Fibroblast of skin of right quadriceps (primary cell): ENCODE data around the gene PSMD6.

ENCODE experiments used
- DNase-seq: peaks from one replicate; pipeline ENCODE4 v3.0.0-alpha.2; 2013

The PSMD6 gene

GRCh38 chr3:64042952-64043351, 19.7 kb upstream of the PSMD6 start:
- DNase-seq = no peak

DNA sequence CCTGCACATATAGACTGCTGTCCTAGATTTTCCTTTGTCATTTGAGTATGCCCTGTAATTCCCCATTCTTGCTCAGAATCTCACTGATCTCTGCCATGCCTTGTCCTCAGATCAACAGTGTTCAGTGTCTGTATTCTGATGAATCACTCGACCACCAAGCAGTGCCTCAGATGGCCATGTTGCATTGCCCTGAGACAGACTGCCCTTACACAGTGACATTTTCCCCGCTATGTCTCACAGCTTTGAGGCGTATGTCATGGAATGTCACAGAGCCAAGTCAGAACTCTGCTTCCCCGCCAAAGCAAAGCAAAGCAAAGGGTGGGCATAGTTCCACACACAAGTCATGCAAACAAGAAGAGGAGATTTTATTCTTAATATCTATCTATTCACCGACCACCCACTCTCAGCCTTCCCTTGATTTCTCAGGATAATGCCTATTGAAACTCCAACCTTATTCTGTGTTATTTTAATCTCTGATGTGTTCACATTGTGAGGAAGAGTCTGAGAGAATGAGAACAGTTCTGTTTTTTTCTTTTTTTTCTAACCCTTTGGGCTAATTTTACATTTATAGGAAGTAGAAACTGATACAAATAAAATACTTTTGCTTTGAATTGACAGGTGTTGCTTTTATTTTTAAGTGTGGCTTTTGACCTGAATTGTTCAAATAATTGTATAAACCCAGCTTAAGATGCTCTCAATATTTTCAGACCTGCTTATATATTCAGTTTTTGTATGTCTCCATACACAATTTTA, 16.9 kb upstream of the PSMD6 start:
- DNase-seq = peak; percentile 39

- DNase-seq = no peak
Measured at GRCh38 chr3:64039332-64039731, 16.0 kb upstream of the PSMD6 start.

GRCh38 chr3:64038253-64038767, 15.0 kb upstream of the PSMD6 start:
- DNase-seq = no peak

DNA sequence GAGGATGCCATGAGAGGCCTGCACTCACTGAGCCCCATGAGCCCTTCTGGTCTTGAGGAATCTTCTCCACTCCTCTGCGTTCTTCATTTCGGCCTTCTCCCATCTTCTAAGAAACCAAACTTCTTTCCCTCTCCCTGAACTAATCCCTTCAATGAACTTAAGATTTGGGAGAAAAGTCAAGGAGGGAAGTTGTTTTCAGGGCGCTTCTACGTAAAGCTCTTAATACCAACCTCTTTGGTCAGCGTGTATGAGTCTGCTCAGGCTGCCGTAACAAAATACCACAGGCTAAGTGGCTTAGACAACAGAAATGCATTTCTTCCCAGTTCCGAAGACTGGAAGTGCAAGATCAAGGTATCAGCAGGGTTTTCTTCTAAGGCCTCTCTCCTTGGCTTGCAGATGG, 13.8 kb upstream of the PSMD6 start:
- no peak for DNase-seq

GRCh38 chr3:64033069-64033468, 9.8 kb upstream of the PSMD6 start:
- no peak for DNase-seq

- DNase-seq = peak; percentile 51
Measured at GRCh38 chr3:64031540-64032508, 8.5 kb upstream of the PSMD6 start.

DNA sequence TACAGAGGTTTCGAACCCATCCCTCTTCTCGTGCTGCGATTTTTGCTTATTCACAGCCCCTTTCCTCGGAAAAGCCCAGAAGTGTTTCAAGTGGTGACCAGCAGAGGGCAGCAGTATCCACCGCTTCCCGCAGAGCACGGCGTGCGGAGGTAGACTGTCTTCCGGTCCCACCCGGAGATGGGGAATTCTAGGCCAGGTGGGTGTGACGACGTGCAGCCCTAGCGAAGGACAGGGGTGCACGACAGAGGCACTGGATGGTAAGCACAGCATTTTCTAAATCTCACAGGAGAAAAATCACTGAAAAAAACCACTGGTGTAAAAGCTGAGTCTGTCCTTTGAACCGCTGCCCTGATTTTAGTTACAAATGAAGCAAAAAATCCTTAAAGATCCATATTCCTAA, 7.4 kb upstream of the PSMD6 start:
- peak; percentile 54 for DNase-seq

DNA sequence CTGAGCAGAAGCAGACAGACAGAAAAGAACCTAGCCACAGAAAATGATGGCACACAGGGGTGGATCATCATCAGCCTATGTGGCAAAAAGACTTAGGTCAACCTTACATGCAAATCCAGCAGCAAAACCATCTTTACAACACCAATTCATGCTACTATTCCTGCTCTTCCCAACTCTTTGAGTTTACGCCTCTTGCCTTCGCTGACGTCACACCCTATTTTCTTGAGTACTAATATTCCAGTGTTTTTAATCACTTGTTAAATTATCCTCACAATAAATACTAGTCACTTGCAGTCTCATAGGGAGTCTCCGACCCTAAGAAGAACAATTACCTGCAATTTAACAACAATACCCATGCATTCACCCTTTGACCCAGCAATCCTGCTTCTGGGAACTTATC, 6.0 kb upstream of the PSMD6 start:
- no peak for DNase-seq

- DNase-seq = no peak
Measured at GRCh38 chr3:64028754-64029153, 5.5 kb upstream of the PSMD6 start.

- DNase-seq = no peak
Measured at GRCh38 chr3:64027658-64028057, 4.4 kb upstream of the PSMD6 start.

DNA sequence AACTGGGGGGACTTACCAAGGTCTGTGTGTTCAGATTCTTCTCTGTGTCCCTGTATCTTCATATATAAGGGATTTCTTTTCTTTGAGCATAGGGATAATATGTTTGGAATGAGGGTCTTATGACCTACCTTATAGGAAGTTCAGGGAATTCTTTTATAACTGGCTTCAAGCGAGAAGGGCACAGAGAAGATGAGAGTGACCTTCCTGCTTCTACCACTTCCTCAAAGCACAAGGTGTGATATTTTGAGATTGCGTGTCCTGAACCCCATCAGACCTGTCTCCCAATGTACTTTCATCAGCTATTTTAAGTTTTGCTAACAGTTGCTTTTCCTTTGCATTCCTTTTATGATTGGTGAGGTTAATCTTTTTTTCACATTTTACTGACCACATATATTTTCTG, 3.1 kb upstream of the PSMD6 start:
- DNase-seq = no peak

- no peak for DNase-seq
Measured at GRCh38 chr3:64023861-64024223, 548 bp upstream of the PSMD6 start.

GRCh38 chr3:64022451-64023186, 675 bp downstream of the PSMD6 start:
- no peak for DNase-seq

DNA sequence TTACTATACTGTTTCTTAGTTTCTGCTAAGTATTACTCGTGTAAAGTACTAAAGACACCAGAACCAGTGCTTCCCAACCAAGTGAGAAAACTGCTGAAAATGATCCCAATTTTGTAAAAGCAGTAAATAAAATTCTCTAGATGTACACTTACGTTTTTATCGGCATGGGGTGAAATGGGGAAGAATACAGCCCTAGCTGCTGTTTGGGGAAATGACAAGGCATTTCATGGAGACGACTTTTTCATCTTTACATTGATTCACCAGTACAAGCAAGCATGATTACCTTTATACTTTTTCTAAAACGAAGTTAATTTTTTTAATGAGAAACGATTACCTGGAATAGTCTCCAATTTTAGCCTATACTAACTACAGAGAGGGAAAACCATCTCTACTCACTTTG, 1.4 kb downstream of the PSMD6 start:
- no peak for DNase-seq

DNA sequence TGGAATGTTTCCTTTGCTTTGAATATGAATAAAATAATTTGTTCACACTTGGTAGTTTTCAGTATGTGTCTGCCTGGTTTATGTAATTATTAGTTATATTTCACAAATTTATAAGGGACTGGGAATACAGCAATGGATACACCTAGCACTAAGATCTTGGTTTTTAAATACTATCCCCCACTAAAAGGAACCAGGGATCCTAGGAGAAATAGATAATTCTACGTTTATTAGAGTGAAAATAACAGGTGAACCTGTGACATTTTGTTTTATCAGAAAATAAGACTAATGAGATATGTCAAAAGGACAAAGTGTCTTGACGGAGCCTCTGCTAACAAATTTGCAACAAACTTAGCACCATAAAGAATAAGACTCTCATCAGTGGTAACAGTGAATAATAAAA, 3.4 kb downstream of the PSMD6 start:
- DNase-seq = no peak

- no peak for DNase-seq
Measured at GRCh38 chr3:64019271-64019670, 4.0 kb downstream of the PSMD6 start.

GRCh38 chr3:64016941-64017620, 6.2 kb downstream of the PSMD6 start:
- no peak for DNase-seq

GRCh38 chr3:64011685-64012084, 11.6 kb downstream of the PSMD6 start:
- peak; percentile 31 for DNase-seq

GRCh38 chr3:64010199-64010598, 13.1 kb downstream of the PSMD6 start:
- DNase-seq = no peak

DNA sequence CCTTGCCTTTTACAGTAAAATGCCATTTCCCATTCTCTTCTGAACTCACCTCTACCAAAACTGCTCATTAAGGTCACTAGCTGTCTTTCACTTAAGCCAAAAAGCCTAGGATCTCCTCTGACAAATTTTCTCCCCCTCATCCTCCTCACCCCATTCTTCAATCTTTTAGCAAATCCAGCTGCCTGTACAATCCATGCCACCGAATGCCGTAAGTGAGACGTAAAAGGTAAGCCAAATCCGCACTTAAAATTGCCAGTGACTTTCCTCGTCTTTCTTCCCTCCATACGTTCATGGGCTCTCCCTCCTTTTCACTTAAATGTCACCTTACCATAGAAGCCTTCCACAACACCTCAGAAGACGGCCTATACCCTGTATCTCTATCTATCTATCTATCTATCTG, 13.8 kb downstream of the PSMD6 start:
- no peak for DNase-seq

DNA sequence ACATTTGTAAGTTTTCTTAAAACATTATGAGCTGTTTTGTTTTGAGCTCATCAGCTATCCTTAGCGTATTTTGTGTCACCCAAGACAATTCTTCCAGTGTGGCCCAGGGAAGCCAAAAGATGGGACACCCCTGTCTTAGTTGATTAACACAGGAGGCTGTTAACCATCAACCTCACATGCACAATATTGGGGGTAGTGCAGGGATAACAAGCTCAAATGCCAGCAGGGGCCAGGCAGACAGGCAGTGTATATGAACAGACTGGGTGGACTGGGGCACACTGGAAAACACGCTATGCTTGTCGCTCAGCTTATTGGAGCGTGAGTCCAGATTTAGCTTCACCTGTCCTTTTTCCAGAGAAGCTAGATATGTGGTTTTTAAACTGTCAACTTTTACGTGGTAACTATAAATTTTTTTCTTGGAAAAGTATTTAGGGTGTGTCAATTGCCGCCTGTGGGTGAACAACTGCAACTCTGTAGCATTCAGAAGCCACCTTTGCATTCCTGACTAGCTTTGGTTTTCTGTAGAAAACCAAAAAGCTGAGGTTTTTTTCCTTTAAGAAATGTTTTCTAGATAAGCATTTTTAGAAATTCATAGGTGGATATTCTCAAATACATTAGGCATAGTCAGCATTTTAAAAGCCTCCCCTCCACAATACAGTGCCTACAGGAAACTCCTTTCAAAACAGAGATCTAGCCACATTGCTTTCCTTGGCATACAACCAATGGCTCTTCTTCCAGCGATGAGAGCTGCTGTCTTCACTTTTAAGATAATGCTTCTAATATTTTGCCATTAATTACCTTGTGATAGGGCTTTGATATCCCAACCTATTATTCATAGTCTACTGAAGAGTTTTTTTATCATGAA, 14.6 kb downstream of the PSMD6 start:
- DNase-seq = no peak
